22Rv1 (cell line): Measurements from ENCODE around the gene LRPAP1.
"Not testable (repeated sequence)": the region's sequence is repeated elsewhere in the genome, so short reads cannot be mapped to it uniquely, and the experiment has no call there.

Experiments
- ZFX ChIP-seq: fragments of 450-650 bp; IDR thresholded peaks from 2 replicates; pipeline ENCODE4 v1.6.1; 2017; ENCODE audit warnings: antibody characterized with exemption, borderline replicate concordance
- TF ChIP-seq, protein P1 (sequence below): fragments of 450-650 bp; IDR thresholded peaks from 2 replicates; pipeline ENCODE4 v1.5.1; 2017; ENCODE audit warnings: mild to moderate bottlenecking

DNA sequence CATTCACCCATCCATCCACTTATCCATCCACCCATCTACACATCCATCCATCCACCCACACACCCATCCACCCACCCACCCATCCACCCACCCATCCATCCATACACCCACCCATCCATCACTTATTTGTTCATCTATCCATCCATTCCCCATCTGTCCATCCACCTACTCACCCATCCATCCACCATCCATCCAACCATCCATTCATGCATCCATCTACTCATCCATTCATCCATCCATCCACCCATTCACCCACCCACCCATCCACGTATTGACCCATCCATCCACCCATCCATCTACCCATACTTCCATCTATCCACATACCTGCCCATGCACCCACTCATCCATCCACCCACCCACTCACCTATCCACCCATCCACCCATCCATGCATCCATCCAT lies 28.2 kb upstream of the LRPAP1 start:
- not testable (repeated sequence) for TF ChIP-seq ZFX
- TF ChIP-seq, protein P1, sequence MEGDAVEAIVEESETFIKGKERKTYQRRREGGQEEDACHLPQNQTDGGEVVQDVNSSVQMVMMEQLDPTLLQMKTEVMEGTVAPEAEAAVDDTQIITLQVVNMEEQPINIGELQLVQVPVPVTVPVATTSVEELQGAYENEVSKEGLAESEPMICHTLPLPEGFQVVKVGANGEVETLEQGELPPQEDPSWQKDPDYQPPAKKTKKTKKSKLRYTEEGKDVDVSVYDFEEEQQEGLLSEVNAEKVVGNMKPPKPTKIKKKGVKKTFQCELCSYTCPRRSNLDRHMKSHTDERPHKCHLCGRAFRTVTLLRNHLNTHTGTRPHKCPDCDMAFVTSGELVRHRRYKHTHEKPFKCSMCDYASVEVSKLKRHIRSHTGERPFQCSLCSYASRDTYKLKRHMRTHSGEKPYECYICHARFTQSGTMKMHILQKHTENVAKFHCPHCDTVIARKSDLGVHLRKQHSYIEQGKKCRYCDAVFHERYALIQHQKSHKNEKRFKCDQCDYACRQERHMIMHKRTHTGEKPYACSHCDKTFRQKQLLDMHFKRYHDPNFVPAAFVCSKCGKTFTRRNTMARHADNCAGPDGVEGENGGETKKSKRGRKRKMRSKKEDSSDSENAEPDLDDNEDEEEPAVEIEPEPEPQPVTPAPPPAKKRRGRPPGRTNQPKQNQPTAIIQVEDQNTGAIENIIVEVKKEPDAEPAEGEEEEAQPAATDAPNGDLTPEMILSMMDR, result not testable (repeated sequence)
